GM03348 (cell line): ENCODE data around the gene HCRTR1.

Source experiments
- DNase-seq: peaks from one replicate; pipeline ENCODE4 v3.0.0; 2012; ENCODE audit warnings: low spot score

Gene HCRTR1

DNA sequence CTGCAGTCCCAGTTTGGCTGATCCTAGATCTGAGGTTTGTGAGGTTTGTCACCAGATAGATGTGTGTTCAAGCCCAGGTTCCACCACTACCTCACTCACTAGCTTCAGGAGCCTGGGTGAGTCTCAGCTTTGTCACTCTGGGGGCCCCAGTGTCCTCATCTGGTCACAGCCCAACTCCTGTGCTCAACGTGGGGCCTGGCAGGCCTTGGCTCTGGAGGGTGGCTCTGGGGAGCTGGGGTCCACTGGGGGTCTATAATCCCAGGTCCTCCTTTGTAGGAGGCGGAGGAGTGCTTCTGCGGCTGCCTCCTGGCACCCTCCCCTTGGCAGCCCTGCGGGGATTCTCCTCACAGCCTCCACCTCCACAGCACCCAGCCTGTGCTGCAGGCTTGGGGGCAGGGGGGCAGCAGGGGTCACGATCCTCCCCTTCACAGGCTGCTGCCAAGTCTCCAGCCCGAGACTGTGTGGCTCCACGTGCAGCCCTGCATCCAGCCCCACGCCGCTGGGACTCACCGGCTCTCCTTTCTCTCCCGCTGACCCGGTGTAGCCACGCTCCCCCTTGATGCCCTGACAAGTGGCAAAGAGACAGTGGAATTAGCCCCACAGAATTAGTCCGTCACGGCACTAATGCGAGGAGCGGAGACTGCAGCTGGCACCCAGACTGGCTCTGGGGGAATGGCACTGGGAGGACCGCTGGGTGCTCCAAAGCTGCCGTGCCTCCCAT is 49.7 kb downstream of the HCRTR1 start:
- no peak for DNase-seq

DNA sequence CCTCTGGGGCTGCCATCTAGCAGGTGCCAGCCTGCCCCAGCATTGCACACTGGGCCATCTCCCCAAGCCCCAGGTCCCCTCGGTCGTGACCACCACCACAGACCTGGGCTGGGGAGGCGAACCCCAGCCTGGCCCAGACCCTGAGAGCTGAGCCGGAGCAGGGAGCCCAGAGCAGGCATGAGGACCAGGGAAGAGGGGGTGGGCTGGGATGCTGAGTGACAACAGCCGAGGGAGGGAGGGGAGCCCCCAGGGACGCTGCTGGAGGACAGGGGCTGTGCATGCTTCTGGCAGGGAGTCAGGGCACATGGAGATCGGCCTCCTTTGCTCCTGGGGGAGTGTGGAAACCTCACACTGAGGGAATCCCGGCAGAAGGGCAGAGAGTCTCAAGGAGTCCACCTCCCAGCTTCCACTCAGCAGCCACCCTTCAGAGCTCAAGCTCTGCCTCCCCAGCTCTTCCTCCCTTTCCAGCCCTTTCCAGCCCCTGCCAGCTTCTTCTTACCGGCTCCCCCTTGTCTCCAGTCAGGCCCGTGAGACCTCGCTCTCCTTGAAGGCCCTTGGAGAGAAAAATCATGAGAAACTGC is 50.9 kb downstream of the HCRTR1 start:
- DNase-seq: no peak

DNA sequence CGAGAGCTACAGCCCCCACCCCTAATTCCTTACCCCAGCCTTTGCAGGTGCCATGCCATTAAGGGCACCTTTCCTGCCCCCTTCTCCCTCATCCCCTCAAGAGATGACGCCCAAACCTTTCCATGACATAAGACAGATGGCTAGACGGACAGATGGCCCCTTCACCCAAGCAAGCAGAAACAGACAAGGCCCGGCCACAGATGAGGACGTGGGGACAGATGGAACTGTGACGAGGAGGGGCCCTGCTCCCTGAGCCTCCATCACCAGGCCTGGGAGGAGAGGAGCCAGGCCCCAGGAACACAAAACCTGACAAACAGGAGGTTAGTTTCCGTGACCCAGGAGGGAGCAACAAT is 51.9 kb downstream of the HCRTR1 start:
- no peak for DNase-seq

DNA sequence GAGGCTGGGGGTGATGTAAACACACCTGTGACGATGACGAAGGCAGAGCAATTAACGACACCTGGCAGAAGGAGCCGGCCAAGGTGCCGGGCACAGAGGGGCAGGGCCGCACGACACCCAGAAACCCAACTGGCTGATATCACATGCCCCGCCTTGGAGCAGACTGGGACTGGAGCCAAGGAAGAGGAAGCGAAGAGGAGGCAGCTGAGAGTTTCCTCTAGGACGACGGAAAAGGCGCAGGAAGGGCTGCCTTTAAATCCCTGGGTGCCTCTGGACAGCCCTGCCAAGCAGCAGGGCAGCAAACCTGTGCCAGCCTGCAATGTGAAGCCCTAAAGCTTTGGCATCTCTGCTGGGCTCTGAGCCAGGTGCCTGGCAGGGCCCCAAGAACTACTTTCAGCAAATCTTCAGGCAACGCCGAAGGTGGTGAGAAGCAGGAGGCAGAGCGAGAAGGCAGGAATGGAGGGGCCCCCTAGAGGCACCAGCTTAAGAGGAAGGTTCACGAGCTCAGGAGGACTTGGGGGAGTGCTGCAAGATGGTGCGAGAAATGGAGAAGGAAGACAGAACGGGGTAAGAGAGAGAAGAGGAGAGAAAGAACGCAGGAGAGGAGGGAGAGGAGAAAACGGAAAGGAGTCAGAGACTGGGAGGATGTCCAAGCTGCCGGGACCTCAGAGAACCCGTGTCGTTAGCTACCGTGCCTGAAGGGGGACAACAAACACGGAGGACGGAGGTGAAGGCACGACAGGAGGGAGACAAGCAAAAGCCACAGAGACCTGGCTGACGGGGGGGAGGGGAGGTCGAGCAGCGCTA is 52.5 kb downstream of the HCRTR1 start:
- no peak for DNase-seq

GRCh38 chr1:31670593-31670964 is 53.1 kb downstream of the HCRTR1 start:
- no peak for DNase-seq

DNA sequence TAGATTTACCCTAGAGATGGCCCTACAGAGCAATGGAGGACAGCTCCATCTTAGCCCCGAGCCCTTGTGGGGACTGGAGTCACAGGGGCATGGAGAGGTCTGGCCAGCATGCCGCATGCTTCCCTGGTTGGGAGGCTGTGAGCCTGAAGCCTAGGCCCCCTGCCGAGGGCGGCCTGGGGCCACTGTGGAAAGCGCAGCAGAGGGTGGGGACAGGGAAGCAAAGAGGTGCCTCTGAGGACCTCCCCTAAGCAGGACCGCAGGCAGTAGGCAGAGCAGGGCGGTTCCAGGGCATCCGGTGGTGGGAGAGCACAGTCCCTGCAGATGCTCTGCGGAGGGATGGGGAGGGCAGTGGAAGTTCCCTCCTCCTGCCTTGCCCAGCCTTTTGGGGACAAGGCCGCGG is 53.7 kb downstream of the HCRTR1 start:
- no peak for DNase-seq

DNA sequence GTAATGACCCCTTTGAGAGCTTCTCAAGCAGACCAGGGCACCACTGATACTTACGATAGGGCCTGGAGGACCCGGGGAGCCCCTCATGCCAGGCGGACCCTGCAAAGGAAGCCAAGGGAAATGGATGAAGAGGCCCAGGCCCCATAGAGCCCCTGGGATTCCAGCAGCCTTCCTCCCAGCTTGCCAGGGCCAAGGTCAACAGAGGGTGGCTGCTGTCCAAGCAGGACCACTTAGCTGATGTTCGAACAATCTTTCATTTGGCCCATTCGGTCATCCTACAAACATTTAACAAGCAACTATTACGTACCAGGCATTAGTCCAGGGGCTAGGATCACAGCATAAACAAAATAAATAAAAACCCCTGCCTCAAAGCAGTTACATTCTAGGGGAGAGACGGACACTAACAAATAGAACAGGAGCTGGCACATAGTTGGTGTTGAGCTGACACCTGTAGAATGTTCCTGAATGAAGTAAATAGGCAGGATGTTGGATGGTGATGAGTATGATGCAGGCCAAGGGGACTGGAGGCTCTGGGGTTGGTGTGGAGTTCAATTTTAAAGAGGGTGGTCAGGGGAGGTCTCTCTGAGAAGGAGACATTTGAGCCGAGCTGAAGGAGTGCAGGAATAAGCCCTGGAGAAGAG is 54.2 kb downstream of the HCRTR1 start:
- DNase-seq: no peak

GRCh38 chr1:31672986-31673385 is 55.5 kb downstream of the HCRTR1 start:
- no peak for DNase-seq

DNA sequence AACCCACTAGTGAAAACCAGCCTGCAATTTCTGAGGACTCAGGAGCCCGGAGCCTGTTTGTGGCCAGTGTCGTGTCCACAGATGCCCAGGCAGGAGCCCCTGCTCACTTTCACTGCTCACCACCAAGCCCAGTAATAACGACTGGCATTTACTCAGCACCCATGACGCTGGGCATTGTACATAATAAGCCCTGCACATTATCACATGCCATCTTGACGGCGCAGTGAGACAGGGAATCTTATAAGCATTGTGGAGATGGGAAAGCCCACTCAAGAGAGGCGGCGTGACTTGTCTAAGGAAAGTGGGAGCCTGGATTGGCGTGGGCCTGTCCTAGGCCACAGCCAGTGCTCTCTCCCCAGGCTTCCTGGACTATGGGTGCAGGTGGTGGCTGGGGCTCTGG is 55.9 kb downstream of the HCRTR1 start:
- no peak for DNase-seq

DNA sequence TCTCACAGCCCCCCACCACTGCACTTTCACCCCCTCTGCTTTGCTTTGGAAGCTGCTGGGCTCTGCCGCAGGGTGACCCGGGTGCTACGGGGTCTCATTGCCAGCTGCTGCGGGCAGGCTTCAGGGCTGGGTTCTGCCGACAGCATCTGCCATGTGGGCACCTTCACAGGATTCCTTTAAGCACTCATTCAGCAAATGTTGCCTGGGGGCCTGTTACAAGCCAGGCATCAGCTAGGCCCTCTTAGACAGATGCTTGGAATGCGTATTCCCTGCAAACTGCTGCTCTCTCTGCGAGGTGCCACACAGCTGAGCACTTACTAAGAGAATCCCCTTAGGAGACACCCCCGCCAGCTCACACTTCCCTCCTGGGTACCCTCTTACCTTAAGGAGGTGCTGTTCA is 57.1 kb downstream of the HCRTR1 start:
- DNase-seq: no peak

DNA sequence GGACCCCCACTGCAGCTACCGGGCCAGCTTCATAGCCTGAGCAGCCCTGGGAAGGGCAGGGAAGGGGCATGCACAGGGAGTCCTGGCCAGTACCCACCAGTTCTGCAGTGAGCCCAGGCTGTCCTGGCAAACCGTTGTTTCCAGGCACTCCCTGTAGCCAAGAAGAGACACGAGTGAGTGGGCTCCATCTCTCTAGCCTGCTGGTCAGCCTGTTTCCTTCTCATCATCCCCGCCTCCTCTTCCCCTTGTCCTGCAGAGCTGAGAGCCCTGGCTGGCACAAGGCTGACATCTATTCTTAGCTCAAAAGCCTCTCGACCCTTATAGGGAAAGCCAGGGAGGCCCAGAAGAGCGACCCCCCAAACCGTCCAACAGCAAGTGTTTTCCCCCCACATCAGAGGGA is 57.7 kb downstream of the HCRTR1 start:
- DNase-seq: no peak

DNA sequence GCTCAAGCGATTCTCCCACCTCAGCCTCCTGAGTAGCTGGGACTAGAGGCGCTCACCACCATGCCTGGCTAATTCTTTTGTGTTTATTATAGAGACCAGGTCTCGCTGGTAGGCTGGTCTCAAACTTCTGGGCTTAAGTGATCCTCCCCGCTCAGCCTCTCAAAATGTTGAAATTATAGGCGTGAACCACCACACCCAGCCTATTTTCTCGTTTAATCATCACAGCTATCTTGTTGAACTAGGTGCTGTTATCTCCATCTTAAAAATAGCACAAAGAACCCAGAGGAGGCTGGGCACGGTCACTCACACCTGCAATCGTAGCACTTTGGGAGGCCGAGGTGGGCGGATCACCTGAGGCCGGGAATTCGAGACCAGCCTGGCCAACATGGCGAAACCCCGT is 58.3 kb downstream of the HCRTR1 start:
- no peak for DNase-seq
